IMR-90 (cell line): ENCODE measurements around the gene TIAM2.

Experiments
- BHLHE40 ChIP-seq: fragments of 150-350 bp; IDR thresholded peaks from 2 replicates; pipeline ENCODE4 v1.6.1; 2016; ENCODE audit warnings: mild to moderate bottlenecking, low read depth, low read length
- CHD1 ChIP-seq: IDR thresholded peaks from 2 replicates; pipeline ENCODE4 v1.6.1; 2012; ENCODE audit warnings: low read depth, low read length, improper control_type of control experiment
- MAZ ChIP-seq: IDR thresholded peaks from 2 replicates; pipeline ENCODE4 v1.6.1; 2012; ENCODE audit warnings: low read depth, mild to moderate bottlenecking, low read length, improper control_type of control experiment, moderate library complexity, borderline replicate concordance
- MXI1 ChIP-seq: IDR thresholded peaks from 2 replicates; pipeline ENCODE4 v1.6.1; 2012; ENCODE audit warnings: low read depth, mild to moderate bottlenecking, low read length, moderate library complexity, borderline replicate concordance
- POLR2A ChIP-seq: IDR thresholded peaks from 2 replicates; pipeline ENCODE4 v1.6.1; 2012; ENCODE audit warnings: mild to moderate bottlenecking, low read depth, low read length
- RAD21 ChIP-seq: IDR thresholded peaks from 2 replicates; pipeline ENCODE4 v1.6.1; 2012; ENCODE audit warnings: low read length, improper control_type of control experiment
- RCOR1 ChIP-seq: IDR thresholded peaks from 2 replicates; pipeline ENCODE4 v1.6.1; 2012; ENCODE audit warnings: mild to moderate bottlenecking, low read length, improper control_type of control experiment; ENCODE audit not compliant: insufficient replicate concordance
- RFX5 ChIP-seq: IDR thresholded peaks from 2 replicates; pipeline ENCODE4 v1.8.0; 2012; ENCODE audit warnings: low read depth, mild to moderate bottlenecking, low read length, moderate library complexity
- TF ChIP-seq, protein P1 (sequence below): conservative IDR thresholded peaks from 2 replicates; pipeline ENCODE4 v1.5.1; 2012; ENCODE audit warnings: mild to moderate bottlenecking, low read depth, low read length, improper control_type of control experiment
- TF ChIP-seq, protein P2 (sequence below): fragments of 150-350 bp; IDR thresholded peaks from 2 replicates; pipeline ENCODE4 v1.6.1; 2017; ENCODE audit warnings: mild to moderate bottlenecking, antibody characterized with exemption, low read length, low read depth

DNA sequence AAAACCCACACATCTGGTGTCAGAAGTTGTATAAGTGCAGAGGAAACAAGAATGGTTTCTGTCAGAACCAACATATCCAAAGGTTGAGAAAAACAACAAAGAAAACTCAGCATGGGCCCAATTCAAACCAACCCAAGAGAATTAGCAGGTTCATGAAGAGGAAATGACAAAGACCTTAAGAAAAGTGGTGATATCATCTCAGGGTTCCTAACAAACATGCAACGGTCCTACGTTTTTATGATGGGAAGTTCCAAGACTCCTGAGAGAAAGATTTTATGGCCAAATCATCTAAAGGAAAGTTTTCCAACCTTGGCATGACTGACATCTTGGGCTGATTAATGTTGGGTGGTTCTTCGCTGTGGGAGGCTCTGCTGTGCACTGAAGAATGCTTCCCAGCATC, 296.2 kb downstream of the TIAM2 start:
- TF ChIP-seq, protein P1, sequence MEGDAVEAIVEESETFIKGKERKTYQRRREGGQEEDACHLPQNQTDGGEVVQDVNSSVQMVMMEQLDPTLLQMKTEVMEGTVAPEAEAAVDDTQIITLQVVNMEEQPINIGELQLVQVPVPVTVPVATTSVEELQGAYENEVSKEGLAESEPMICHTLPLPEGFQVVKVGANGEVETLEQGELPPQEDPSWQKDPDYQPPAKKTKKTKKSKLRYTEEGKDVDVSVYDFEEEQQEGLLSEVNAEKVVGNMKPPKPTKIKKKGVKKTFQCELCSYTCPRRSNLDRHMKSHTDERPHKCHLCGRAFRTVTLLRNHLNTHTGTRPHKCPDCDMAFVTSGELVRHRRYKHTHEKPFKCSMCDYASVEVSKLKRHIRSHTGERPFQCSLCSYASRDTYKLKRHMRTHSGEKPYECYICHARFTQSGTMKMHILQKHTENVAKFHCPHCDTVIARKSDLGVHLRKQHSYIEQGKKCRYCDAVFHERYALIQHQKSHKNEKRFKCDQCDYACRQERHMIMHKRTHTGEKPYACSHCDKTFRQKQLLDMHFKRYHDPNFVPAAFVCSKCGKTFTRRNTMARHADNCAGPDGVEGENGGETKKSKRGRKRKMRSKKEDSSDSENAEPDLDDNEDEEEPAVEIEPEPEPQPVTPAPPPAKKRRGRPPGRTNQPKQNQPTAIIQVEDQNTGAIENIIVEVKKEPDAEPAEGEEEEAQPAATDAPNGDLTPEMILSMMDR: no peak
- TF ChIP-seq POLR2A: no peak
- no peak for TF ChIP-seq CHD1
- no peak for TF ChIP-seq RCOR1
- no peak for TF ChIP-seq MXI1
- no peak for TF ChIP-seq RAD21
- no peak for TF ChIP-seq BHLHE40
- TF ChIP-seq, protein P2, sequence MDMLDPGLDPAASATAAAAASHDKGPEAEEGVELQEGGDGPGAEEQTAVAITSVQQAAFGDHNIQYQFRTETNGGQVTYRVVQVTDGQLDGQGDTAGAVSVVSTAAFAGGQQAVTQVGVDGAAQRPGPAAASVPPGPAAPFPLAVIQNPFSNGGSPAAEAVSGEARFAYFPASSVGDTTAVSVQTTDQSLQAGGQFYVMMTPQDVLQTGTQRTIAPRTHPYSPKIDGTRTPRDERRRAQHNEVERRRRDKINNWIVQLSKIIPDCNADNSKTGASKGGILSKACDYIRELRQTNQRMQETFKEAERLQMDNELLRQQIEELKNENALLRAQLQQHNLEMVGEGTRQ: no peak
- no peak for TF ChIP-seq MAZ
- no peak for TF ChIP-seq RFX5
